H1 (cell line): ENCODE data around the gene MALT1. TPM values are rescaled to one million over a fixed set of nuclear protein-coding genes. Genes with fewer than 3 reads are reported as not detected.

ENCODE experiments used
- EZH2 ChIP-seq: fragments of 200-600 bp; sonication (generic); IDR thresholded peaks from 2 replicates; pipeline ENCODE4 v1.7.1; 2012; ENCODE audit warnings: low read depth, mild to moderate bottlenecking, moderate library complexity, low read length, inconsistent platforms; ENCODE audit not compliant: severe bottlenecking
- GTF2F1 ChIP-seq: IDR thresholded peaks from 2 replicates; pipeline ENCODE4 v1.6.1; 2012; ENCODE audit warnings: low read depth, low read length, improper control_type of control experiment, borderline replicate concordance
- HDAC6 ChIP-seq: IDR thresholded peaks from one replicate; pipeline ENCODE4 v1.7.1; 2012; ENCODE audit warnings: low read depth, mild to moderate bottlenecking, inconsistent platforms, low read length, moderate library complexity
- SP4 ChIP-seq: IDR thresholded peaks from 2 replicates; pipeline ENCODE4 v1.6.1; 2012; ENCODE audit warnings: low read length, inconsistent platforms
- TAF7 ChIP-seq: optimal IDR thresholded peaks from 2 replicates; pipeline ENCODE3; 2011; ENCODE audit warnings: low read depth, mild to moderate bottlenecking, inconsistent platforms, low read length, moderate library complexity, borderline replicate concordance
- polyA plus RNA-seq, 7 experiments: library from polyadenylated mRNA; depleted of rRNA in 3 of 7; stranded (reverse) in 5 of 7; unstranded in 2 of 7; fragments of >200 nt in 5 of 7; fragments of 200-250 nt in 2 of 7; gene quantifications; 1 replicate in 5 of 7; 2 replicates in 1 of 7; 4 replicates in 1 of 7; pipeline versions ENCODE4 v1.2.1 to v1.2.3, GENCODE V29; 2011 to 2013; ENCODE audit warnings: missing spikeins in 2 of 7, mixed read lengths in 2 of 7
- total RNA-seq: library from RNA; stranded (reverse); fragmentation: NEBNext Ultra II Directional; extraction: Animal tissue kit (Norgen Biotek cat#: 25700); gene quantifications from 2 replicates; pipeline ENCODE4 v1.2.1, GENCODE V29; 2021
- TF ChIP-seq, protein P1 (sequence below): IDR thresholded peaks from 2 replicates; pipeline ENCODE4 v1.6.1; 2012; ENCODE audit warnings: inconsistent platforms

MALT1 gene
- total and polyA plus RNA-seq, 2 of the 8 experiments (the other 6 are each of a cell fraction or from before 2014, with no cell fraction given): 10.7 to 25.9 TPM

DNA sequence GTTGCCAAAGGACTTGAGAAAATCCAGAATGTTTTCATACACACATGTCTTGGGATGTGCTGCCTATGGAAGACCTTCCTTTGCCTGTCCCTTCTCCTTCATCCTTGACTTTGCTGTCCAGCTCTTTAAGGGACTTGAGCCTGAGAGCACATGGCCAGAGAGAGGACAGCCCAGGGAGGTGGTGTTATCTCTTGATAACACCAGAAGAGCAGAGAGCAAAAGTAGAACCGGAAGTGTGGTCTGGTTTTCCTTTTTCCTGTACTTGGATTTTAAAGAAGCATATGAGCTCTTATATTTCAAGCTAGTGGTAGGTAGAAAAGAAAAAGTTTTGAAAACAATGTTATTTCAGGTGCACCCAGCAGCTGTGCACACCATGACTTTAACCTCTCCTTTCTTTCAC lies 99.3 kb downstream of the MALT1 start (continued):
- TF ChIP-seq, protein P1, sequence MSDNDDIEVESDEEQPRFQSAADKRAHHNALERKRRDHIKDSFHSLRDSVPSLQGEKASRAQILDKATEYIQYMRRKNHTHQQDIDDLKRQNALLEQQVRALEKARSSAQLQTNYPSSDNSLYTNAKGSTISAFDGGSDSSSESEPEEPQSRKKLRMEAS: no peak
- no peak for TF ChIP-seq HDAC6
- TF ChIP-seq SP4: no peak
- TF ChIP-seq TAF7: no peak
- no peak for TF ChIP-seq GTF2F1
- no peak for TF ChIP-seq EZH2
